Inflammatory macrophage (primary cell): ENCODE measurements around the gene PITPNB.

ENCODE experiments used
- DNase-seq, 2 donors: peaks; one replicate each; pipeline ENCODE4 v3.0.0-alpha.2; 2020 to 2022

Gene PITPNB

GRCh38 chr22:27856386-27856785, 62.7 kb downstream of the PITPNB start:
- DNase-seq, result no peak

- peak; percentile 13 to 27 for DNase-seq
These were observed 65.6 kb downstream of the PITPNB start for GRCh38 chr22:27853424-27853823.

DNA sequence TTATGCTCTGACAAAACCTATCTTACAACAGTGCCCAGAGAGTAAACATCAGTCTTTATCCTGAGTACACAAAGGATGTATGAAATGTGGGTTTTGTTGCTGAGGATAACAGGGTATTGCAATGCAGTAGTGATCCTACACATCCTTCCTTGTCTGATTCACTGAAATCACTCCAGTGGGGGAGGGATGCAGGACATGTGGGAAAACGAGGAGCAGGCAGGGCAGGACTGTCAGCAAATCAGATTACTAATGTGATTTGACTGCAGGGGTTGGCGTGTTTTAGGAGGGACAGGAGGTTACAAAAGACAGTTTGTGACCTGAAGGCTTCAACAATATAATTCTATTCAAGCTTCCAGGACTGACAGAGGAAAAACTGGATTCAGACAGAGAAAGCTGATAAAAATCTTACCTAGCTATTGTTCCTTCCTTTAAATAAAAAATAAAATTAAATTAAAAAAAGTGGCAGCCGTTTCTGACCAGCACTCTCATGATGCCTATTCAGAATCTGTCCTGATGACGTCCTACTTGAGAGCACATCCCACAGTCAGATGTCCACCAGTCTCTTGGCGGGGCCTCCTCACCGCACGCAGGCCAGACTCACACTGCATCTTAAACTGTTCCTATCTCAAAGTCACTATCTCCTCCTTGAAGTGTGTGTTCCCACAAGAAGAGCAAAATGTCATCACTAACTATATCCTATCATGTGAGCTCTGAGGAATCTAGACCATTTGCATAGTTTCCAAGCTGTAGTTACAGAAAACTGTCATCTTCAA, 66.9 kb downstream of the PITPNB start:
- DNase-seq, result no peak

- DNase-seq, result no peak
These were observed 69.0 kb downstream of the PITPNB start for GRCh38 chr22:27850000-27850521.

GRCh38 chr22:27848005-27848404, 71.1 kb downstream of the PITPNB start:
- no peak for DNase-seq

GRCh38 chr22:27846910-27847309, 72.1 kb downstream of the PITPNB start:
- no peak for DNase-seq

DNA sequence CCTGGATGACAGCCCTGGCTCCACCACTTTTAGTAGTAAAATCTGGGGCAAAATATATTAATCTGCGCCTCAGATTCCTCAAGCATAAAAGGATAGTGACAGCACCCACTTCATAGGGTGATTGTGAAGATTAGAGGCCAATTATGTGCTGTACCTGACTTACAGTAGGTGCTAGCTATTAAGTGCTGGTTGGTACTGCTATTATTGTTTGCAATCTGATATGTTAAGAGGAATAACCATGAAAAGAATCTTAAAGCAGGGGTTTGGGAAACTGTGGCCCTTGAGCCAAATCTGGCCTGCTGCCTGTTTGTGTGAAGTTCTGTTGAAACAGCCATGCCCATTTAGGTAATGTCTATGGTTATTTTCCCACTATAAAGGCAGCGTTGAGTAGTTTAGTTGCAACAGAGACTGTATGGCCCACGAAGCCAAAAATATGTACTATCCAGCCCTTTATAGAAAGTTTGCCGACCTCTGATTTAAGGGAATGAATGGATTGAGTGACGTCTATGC, 72.8 kb downstream of the PITPNB start:
- no peak for DNase-seq

- no peak for DNase-seq
These were observed 73.4 kb downstream of the PITPNB start for GRCh38 chr22:27845644-27846043.

DNA sequence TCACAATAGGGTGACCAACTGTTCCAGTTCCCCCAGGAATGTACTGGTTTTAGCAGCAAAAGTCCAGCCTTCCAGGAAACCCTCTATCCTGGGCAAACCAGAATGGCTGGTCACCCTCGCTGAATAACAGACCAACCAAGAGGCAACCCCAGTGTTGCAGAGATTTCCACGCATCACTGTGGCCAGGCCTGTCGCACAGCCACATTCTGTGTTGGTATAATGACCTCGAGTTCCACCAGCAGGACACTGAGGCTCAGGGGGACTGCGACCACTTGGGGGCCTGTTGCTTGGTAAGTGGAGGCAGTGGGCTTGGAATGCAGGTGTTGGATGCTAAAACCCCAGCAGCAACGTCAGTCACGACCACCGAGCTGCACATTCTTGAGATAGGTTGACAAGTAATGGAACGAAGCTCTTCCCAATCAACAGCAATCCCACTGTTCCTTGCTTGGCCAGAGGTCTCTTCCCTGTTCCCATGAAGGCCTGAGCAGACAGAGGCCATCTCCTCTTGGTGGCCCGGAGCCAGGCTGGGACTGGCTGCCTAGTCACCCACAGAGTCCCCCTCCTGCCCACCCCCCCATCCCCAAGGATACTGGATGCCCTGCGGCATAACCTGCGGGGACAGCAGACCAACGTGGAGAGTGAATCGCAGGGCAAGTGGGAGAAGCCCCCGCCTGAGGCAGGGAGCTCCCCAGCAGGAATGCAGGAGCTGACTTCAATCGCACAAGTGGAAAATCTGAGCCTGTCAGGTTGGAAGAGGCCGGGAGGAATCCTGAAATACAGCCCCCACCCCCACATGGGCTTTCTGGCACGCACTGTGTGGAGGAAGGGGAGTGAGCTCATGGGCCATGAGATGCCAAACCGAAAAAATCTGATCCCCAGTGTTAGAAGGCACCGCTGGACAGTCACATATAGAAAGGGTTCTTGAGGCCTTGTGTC, 74.1 kb downstream of the PITPNB start:
- no peak for DNase-seq

DNA sequence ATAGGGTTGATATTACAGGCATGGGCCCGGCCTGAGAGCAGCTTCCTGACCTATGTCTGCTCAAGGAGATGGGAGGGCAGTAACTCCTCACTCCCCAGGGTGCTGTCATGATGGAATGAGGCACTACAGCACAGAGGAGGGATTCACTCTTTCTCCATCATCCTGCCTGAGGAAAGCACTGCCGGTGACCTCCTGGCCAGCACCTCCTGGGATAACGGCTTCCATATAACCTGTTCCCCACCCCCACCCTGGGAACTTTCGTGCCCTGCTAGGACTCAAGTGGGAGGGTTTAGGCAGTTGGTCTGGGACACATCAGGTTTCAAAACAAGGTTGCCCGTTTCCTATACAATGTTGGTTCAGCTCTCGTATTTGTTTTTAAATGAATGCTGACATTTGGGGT, 74.8 kb downstream of the PITPNB start:
- DNase-seq, result no peak

GRCh38 chr22:27843441-27843840, 75.6 kb downstream of the PITPNB start:
- no peak for DNase-seq

- DNase-seq, result no peak
These were observed 76.2 kb downstream of the PITPNB start for GRCh38 chr22:27842669-27843431.

DNA sequence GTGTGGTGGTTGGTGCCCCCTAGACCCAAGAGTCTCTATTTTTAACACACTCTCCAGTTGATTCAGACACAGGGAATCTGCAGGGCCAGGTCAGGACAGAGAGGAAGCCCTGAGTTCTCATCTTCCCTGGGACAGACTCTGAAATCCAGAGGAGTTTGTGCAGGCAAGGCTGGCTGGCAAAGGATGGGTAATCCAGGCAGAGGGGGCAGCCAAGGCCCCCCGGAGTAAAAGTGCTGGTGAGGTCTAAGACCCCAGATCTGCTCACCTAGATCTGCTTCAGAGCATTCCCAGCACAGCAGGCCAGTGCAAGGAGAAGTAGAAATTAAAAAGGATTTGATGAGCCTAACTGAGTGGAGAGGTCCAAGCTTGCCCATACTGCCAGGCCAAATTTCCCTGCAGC, 76.9 kb downstream of the PITPNB start:
- no peak for DNase-seq

DNA sequence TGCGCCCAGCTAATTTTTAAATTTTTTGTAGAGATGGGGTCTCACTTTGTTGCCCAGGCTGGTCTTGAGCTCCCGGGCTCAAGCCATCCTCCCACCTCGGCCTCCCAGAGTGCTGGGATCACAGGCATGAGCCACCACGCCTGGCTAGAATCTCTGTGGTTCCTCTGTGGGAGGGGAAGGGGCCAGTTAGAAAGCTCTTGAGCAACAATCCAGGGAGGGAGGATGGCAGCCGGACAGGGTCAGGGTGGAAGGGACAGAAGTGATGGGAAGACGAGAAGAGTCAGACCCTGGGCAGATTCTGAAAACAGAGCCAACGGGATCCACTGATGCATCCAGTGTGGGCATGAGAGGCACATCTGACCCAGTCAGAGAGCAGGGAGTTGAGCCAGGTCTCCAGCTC, 78.6 kb downstream of the PITPNB start:
- DNase-seq, result no peak

GRCh38 chr22:27839057-27839660, 79.9 kb downstream of the PITPNB start:
- DNase-seq, result no peak

- DNase-seq, result no peak
These were observed 82.9 kb downstream of the PITPNB start for GRCh38 chr22:27836181-27836580.

GRCh38 chr22:27835446-27835845, 83.6 kb downstream of the PITPNB start:
- DNase-seq, result no peak

DNA sequence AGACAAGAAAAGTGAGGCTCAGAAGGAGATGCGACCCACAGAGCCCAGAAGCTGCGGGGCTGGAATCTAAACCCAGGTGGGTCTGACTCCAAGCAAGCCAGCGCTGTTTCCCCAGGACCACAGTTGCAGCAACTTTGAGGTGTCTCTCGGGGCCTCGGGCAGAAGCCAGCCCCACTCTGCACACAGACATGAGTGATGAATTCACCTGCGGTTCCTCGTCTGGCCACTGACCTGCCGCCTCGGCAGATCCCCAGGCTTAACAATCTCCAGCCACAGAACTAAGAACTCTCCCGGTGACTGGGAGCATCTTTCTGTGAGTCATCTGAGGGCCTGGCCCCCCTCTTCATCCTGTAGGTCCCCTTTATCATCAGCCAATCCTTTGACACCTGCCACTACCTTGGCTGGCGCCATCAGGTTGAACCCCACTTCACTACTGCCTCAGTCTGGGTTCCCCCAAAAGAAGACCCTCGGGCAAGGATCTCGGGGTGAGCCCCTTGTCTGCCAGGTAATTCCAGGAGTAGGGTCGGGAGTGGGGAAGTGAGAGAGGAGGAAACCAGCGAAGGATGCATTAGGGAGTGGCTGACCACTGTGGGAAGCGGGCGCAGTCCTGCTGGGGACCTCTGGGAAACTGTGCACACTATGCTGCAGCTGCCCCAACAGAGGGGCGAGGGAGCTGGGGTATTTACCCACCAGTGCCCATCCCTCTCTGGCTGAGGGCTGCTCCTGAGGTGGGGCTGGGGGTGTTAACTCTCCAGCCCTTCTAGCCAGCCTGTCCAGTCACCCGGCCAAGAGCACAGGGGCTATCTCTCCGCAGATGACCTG, 84.5 kb downstream of the PITPNB start:
- DNase-seq, result no peak

DNA sequence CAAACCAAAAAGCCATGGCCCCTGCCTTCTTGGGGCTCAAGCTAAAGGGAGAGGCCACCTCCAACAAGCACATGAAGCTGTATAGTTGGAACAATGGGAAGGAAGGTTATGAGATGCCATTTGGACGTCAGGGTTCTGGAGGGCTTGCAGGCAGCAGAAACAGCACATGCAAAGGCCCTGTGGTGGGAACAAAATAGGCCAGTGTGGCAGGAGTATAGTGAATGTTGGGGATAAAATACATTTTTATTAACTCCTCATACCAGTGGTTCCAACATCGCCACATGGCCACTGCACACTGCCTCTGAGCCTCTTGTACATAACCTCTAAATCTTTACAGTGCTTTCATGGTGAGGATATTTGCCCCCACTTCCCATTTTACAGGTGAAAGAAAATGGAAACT, 85.3 kb downstream of the PITPNB start:
- no peak for DNase-seq

DNA sequence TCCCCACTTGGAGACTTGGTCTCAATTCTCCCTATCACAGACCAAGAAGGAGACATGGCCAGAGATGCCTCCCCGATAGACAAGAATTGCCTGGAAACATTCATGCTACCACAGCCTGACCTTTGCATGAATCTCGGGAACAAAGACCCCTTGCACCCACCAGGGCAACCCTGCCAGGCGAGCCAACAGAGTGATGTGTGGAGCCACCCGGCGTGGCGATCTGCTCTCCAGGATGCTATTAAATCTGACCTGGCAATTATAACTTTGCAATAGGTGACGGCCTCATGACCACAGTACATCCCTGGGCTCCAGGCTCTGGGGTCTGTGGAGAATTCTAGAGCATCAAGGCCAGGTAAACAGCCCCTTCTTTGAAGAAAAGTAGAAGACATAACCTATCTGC, 86.5 kb downstream of the PITPNB start:
- DNase-seq, result no peak

GRCh38 chr22:27829620-27830019, 89.4 kb downstream of the PITPNB start:
- DNase-seq, result no peak
